ENCODE results near the gene PNKD. TPM values are rescaled to one million over a fixed set of nuclear protein-coding genes. Genes with fewer than 3 reads are reported as not detected.

The PNKD gene
- polyA plus RNA-seq, 2 of the 4 experiments (the other 2 are of a cell fraction) = 46.2 to 51.7 TPM

DNA sequence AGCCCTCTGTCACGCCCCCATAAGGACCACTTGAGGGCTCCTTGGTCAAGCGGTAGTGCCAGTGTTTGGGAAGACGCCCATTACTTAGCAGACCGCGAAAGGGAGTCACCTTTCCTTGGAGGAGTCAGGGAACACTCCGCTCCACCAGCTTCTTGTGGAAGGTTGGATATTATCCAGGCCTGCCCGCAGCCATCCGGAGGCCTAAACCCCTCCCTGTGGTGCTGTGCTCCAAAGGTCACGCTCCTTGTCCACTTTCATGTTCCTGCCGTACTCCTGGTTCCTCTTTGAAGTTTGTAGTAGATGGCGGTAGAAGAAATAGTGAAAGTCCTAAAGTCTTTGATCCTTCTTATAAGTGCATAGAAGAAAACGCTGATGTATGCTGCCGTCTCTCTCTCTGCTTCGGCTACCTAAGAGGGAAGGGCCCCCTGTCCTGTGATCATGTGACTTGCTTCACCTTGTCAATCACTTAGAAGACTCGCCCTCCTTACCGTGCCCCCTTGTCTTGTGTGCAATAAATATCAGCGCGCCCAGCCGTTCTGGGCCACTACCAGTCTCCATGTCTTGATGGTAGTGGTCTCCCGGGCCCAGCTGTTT is 84.6 kb downstream of the PNKD start:
- no peak for ATAC-seq
- 87% methylated on average over 20 of the region's 20 CpGs for WGBS (ENCODE audit: missing lambda C conversion rate)
- POLR2A ChIA-PET = no interaction called here
- peaks cover 10% of the 10 kb centered on the region for H3K4me1 ChIP-seq
- no peak overlapping the region for H3K4me3 ChIP-seq
- CTCF ChIA-PET = interaction anchor here (0.7 to 5.1 kb wide), 10 partner anchors 11 to 492 kb away, joined by 3 to 49 read pairs (median 9); partner anchors contain the start of gene PNKD
- TF ChIP-seq MAFK (IDR thresholded peaks at IDR 0.05; ENCODE audit: partially characterized antibody) = no peak
- TF ChIP-seq, protein P1, sequence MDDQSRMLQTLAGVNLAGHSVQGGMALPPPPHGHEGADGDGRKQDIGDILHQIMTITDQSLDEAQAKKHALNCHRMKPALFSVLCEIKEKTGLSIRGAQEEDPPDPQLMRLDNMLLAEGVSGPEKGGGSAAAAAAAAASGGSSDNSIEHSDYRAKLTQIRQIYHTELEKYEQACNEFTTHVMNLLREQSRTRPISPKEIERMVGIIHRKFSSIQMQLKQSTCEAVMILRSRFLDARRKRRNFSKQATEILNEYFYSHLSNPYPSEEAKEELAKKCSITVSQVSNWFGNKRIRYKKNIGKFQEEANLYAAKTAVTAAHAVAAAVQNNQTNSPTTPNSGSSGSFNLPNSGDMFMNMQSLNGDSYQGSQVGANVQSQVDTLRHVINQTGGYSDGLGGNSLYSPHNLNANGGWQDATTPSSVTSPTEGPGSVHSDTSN (IDR thresholded peaks at IDR 0.05) = no peak
- TF ChIP-seq CBX8 (IDR thresholded peaks at IDR 0.05) = no peak
- no peak for TF ChIP-seq HOXA7 (CRISPR knock-in tag; IDR thresholded peaks at IDR 0.05)
- TF ChIP-seq RNF2 (IDR thresholded peaks at IDR 0.05; ENCODE audit: borderline replicate concordance, low read depth) = no peak
- TF ChIP-seq POLR2A (IDR thresholded peaks at IDR 0.05; ENCODE audit: low read length) = no peak
- TF ChIP-seq SREBF2 (IDR thresholded peaks at IDR 0.05) = no peak
- no peak for TF ChIP-seq BHLHE40 (IDR thresholded peaks at IDR 0.05; ENCODE audit: low read depth, low read length)
- TF ChIP-seq JUNB (IDR thresholded peaks at IDR 0.05) = no peak
- no peak for TF ChIP-seq FOXS1 (CRISPR knock-in tag; IDR thresholded peaks at IDR 0.05)
- TF ChIP-seq, protein P2, sequence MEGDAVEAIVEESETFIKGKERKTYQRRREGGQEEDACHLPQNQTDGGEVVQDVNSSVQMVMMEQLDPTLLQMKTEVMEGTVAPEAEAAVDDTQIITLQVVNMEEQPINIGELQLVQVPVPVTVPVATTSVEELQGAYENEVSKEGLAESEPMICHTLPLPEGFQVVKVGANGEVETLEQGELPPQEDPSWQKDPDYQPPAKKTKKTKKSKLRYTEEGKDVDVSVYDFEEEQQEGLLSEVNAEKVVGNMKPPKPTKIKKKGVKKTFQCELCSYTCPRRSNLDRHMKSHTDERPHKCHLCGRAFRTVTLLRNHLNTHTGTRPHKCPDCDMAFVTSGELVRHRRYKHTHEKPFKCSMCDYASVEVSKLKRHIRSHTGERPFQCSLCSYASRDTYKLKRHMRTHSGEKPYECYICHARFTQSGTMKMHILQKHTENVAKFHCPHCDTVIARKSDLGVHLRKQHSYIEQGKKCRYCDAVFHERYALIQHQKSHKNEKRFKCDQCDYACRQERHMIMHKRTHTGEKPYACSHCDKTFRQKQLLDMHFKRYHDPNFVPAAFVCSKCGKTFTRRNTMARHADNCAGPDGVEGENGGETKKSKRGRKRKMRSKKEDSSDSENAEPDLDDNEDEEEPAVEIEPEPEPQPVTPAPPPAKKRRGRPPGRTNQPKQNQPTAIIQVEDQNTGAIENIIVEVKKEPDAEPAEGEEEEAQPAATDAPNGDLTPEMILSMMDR (IDR thresholded peaks at IDR 0.05) = no peak
- TF ChIP-seq TFCP2L1 (CRISPR knock-in tag; IDR thresholded peaks at IDR 0.05) = no peak
- TF ChIP-seq HEYL (CRISPR knock-in tag; IDR thresholded peaks at IDR 0.05) = no peak
- TF ChIP-seq, protein P3, sequence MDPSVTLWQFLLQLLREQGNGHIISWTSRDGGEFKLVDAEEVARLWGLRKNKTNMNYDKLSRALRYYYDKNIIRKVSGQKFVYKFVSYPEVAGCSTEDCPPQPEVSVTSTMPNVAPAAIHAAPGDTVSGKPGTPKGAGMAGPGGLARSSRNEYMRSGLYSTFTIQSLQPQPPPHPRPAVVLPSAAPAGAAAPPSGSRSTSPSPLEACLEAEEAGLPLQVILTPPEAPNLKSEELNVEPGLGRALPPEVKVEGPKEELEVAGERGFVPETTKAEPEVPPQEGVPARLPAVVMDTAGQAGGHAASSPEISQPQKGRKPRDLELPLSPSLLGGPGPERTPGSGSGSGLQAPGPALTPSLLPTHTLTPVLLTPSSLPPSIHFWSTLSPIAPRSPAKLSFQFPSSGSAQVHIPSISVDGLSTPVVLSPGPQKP (IDR thresholded peaks at IDR 0.05; ENCODE audit: low read depth, low read length) = no peak
- H3K27ac ChIP-seq = no peak overlapping the region
- no peak for FAIRE-seq
- peaks cover 16% of the 10 kb centered on the region for H3K9me3 ChIP-seq
- DNase-seq (ENCODE audit: low read depth in 1 of 2, low spot score in 1 of 2) = no peak
- H3K4me2 ChIP-seq = no peak overlapping the region

GRCh38 chr2:218357236-218358177 is 87.2 kb downstream of the PNKD start:
- Histone ChIP-seq H3K4me2 (peak overlapping the region; percentile 59), H3K27ac (peak overlapping the region; percentile 59 to 76; a peak in 5 of 6 replicates), H3K4me3 (no peak overlapping the region), H3K4me1 (peaks cover 10% of the 10 kb centered on the region), H3K9me3 (no peaks in the 10 kb centered on the region)
- FAIRE-seq (no peak), ATAC-seq (peak; percentile 27 to 49; a peak in 5 of 6 replicates), DNase-seq (ENCODE audit: low read depth in 1 of 2, low spot score in 1 of 2) (peak in 1 of 2 experiments; percentile 40)
- ChIA-PET POLR2A (interaction anchor here (1.0 to 1.4 kb wide), 3 partner anchors 35 to 87 kb away, joined by 3 to 5 read pairs (median 4); partner anchors contain the start of genes AAMP and PNKD), CTCF (interaction anchor here (0.6 to 5.1 kb wide), 36 partner anchors 8 to 490 kb away, joined by 3 to 49 read pairs (median 6); partner anchors contain the start of gene PNKD)
- no peak for TF ChIP-seq CHD2 (IDR thresholded peaks at IDR 0.05; ENCODE audit: low read length, partially characterized antibody)
- no peak for TF ChIP-seq MYC (IDR thresholded peaks at IDR 0.05; ENCODE audit: borderline replicate concordance, low read length)
- TF ChIP-seq, protein P2 (IDR thresholded peaks at IDR 0.05) = no peak
- TF ChIP-seq, protein P4, sequence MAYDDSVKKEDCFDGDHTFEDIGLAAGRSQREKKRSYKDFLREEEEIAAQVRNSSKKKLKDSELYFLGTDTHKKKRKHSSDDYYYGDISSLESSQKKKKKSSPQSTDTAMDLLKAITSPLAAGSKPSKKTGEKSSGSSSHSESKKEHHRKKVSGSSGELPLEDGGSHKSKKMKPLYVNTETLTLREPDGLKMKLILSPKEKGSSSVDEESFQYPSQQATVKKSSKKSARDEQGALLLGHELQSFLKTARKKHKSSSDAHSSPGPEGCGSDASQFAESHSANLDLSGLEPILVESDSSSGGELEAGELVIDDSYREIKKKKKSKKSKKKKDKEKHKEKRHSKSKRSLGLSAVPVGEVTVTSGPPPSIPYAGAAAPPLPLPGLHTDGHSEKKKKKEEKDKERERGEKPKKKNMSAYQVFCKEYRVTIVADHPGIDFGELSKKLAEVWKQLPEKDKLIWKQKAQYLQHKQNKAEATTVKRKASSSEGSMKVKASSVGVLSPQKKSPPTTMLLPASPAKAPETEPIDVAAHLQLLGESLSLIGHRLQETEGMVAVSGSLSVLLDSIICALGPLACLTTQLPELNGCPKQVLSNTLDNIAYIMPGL (CRISPR knock-in tag; IDR thresholded peaks at IDR 0.05; ENCODE audit: borderline replicate concordance) = no peak
- no peak for TF ChIP-seq ZC3H11A (IDR thresholded peaks at IDR 0.05)
- TF ChIP-seq HDAC2 (IDR thresholded peaks at IDR 0.05) = no peak
- no peak for TF ChIP-seq HOXA7 (CRISPR knock-in tag; IDR thresholded peaks at IDR 0.05)
- TF ChIP-seq, protein P3 (IDR thresholded peaks at IDR 0.05; ENCODE audit: low read depth, low read length) = no peak
- no peak for TF ChIP-seq RFX5 (IDR thresholded peaks at IDR 0.05)
- TF ChIP-seq, protein P5, sequence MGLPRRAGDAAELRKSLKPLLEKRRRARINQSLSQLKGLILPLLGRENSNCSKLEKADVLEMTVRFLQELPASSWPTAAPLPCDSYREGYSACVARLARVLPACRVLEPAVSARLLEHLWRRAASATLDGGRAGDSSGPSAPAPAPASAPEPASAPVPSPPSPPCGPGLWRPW (IDR thresholded peaks at IDR 0.05) = no peak
- no peak for TF ChIP-seq RARB (CRISPR knock-in tag; IDR thresholded peaks at IDR 0.05)
- TF ChIP-seq, protein P6, sequence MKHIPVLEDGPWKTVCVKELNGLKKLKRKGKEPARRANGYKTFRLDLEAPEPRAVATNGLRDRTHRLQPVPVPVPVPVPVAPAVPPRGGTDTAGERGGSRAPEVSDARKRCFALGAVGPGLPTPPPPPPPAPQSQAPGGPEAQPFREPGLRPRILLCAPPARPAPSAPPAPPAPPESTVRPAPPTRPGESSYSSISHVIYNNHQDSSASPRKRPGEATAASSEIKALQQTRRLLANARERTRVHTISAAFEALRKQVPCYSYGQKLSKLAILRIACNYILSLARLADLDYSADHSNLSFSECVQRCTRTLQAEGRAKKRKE (CRISPR knock-in tag; IDR thresholded peaks at IDR 0.05; ENCODE audit: low read depth) = no peak
- WGBS (ENCODE audit: missing lambda C conversion rate) = 59% methylated on average over 17 of the region's 17 CpGs
